GM21423 (cell line): ENCODE measurements around the gene IL36G.
"Not testable (repeated sequence)": the region's sequence is repeated elsewhere in the genome, so short reads cannot be mapped to it uniquely, and the experiment has no call there.

Experiments
- ATAC-seq: cut with Tn5 transposase; IDR thresholded peaks from one replicate; pipeline ENCODE4 v1.9.1; 2021; ENCODE audit warnings: mild to moderate bottlenecking, moderate library complexity; ENCODE audit not compliant: unreplicated experiment

Gene IL36G

DNA sequence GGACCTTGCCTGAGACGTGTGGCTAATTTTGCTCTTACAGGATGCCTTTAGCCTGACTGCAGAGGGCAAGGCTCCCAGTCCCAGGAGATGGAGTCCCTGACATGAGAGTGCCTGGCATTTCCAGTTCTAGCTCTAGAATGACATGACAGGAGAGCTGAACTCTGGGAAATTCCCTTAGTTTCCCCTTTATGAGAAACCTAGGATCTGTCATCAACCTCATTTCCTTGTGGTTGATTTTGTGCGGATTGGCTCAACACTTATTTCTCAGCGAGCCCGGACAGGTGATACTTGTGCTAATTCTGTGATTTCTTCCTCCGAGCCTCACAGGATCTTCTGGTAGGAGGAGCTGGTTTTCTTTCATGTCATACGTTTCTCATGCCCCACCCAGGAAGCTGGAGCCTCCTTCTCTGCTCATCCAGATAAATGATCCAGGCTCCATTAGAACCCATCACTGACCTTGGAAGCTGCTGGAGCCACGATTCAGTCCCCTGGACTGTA, at the start of gene IL36G:
TSS of gene IL36G (plus strand) at position 448 of the 498 bp plus-strand sequence. CDS start 633 bp downstream, outside the sequence.
- ATAC-seq, result no peak

DNA sequence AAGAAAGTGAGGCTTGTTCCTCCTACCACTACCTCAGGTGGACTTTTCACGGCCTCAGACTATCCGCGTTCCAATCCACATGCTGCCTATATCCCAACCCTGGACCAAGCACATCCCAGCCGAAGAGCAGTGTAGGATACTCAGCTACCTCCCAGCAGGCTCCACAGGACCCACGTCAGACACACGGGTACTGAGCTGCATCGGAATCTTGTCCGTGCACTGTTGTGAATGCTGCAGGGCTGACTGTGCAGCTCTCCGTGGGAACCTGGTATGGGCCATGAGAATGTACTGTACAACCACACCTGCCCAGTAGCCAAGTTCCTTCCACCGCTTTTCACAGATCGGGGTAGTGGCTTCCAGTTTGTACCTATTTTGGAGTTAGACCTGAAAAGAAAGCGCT, 44.5 kb upstream of the IL36G start:
- ATAC-seq, result no peak

DNA sequence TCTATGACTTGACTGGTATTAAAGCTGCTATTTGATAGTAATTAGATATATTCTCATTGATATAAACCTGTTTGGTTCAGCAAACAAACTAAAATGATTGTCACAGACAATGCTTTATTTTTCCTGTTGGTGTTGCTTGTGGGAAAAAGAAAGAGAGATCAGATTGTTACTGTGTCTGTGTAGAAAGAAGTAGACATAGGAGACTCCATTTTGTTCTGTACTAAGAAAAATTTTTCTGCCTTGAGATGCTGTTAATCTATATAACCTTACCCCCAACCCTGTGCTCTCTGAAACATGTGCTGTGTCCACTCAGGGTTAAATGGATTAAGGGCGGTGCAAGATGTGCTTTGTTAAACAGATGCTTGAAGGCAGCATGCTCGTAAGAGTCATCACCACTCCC, 43.7 kb upstream of the IL36G start:
- ATAC-seq, result not testable (repeated sequence)

DNA sequence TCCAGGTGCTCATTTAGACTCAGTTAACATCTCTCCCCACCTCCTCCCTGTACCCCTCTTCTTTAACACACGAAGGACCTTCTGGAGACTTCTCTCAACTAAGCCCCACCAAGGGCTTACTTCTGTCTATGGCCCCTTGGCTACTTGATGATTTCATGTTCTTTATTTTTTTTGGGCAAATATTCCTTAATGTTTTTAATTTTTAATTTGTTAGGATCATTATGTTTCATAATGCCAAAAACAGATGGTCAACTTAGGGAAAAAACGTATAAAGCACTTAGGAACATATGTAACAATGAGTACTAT, 40.9 kb upstream of the IL36G start:
- no peak for ATAC-seq

DNA sequence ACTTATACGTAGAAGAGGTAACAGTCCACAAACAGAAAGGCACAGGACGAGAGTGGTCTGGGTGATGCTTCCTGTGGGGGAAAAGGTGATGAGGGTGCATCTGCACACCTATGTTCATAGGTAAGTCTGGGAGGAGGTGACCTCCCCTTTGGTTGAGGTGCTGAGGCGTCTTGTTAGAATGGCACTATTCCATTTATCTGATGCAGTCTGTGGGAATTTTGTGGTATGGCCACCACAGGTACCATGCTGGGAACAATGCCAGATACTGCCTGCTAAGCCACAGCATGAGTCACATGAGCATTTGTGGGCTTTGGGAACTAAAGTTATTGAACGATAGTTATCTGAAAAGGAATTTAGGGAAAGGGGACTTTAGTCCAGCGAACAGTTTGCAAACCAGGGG, 38.9 kb upstream of the IL36G start:
- no peak for ATAC-seq

DNA sequence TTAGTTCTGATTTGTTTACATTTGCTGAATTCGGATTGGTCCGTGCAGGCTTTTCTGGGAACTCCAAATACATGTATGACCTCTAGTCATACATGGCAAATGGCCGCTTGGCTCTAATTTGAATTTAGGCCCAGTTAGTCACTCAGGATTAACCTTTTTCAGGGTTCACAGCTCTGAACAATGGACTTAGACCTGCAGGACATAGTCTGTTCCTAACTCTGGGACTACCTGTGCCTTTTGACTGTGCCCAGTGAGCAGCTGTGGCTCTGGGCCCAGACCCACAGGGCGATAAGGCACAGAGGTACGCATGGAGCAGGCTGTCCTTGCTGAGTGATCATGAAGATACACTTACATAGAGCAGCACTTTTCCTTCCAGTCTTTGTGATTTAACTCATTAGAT, 38.4 kb upstream of the IL36G start:
- ATAC-seq, result no peak

DNA sequence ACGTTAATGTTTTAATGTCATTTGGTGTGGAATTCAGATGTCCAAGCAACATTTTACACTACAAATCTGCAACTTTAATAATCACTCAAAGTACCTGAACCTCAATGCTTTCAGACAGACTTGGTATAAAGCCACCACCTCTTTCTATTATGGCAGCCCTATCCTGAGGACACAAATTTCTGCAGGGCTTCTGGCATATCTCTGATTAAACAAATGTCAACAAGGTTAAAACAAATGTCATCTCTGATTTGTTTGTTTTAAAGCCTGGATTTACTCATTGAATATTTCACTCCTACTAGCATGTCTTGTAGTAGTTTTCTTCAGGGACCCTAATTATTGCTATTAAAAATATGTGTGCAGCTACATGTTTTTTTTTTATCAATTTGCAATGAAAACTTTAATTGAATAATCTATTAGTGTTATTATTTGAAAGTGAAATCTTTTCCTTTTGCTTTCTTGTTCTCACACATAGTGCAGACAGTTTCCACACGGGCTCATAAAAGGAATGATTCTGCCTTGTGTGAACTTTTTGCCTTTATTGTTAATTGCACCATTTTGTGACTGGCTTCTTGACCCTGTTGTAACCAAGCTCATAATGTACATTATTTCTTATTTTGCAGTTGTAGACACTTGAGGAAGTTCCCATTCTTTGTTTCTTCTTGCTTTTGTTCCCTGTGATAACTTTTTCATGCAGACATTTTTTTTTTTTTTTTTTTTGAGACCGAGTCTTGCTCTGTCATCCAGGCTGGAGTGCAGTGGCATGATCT, 36.8 kb upstream of the IL36G start:
- no peak for ATAC-seq

DNA sequence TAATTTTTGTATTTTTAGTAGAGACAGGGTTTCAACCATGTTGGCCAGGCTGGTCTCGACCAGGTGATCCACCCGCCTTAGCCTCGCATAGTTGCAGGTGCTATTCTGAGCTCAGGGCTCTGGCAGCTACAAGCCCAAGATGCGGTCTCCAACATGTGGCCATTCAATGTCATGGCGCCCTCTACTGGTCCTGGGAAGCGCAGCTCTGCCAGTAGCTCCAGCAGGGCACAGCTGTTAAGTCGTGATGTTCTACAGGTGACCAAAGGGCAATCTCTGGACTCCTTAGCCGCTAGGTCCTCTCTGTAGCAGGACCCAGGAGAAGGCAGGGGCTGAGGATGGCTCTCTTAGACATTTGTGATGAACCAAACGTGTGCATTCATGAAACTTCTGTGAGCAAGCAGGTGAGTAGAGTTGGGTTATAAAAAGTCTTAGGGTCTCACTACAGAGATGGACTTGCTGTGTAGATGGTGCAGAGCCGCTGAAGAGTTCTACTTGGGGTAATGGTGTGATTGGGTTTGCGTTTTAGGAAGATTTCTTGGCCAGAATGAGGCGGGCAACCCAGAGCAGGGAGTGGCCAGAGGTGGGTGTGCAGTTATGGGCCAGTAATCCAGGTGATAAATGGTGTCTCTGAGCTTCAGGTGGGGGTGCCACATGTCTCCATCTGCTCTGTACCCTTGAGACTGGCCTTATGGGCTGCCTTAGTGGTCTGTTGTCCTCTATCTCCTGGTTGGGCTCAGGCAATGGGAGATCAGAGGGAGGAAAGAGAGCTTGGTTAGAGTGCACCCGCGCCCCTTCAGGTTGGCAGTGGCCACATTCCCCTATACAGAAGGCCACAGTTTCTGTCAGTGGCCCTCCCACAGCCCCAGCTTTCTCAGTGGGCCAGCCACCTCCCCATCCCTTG, 35.8 kb upstream of the IL36G start:
- peak; percentile 87 for ATAC-seq

DNA sequence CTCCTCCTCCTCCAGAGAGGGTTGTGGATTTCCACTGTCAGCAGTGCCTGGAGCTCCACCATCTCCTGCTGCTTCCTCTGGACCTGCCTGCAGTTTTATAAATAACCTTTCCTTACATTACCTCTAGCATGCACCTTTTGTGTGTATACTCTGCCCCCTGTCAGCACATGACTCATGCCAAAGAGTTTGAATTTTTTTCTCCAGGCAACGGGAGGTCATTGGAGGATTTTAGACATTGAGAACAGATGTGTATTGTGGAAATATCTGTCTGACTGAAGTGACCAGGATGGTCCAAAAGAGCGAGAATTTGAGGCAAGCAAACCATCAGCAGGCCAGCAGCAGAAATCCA, 35.2 kb upstream of the IL36G start:
- no peak for ATAC-seq

DNA sequence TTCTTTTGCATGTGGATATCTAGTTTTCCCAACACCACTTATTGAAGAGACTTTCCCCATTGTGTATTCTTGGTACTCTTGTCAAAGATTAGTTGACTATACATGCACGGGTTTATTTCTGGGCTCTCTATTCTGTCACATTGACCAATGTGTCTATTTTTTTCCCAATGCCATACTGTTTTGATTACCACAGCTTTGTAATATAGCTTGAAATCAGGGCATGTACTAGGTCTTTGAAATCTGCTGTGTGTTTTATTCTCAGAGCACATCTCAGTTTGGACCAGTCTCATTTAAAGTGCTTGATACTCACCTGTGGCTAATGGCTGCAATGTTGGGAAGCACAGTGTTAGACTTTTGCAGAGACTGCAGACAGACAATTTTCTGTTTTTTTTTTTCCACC, 32.8 kb upstream of the IL36G start:
- no peak for ATAC-seq

DNA sequence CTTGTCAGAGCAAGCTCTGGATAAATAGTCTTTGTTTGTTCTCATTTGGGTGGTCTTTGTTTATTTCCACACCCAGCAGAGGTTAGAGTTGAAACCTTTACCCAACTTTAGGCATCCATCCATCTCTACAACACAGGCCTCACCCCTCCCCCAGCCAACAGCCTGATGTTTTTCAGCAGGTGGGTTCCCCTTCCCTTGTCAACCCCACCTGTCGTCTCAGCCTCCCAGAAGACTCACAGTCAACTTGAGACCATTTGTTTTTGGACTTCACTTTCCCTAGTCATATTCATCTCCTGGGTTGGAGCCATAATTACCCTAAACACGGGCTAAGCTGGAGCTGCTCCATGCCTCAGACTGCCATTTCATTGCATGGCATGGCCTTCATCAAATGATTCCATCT, 31.7 kb upstream of the IL36G start:
- ATAC-seq, result no peak

DNA sequence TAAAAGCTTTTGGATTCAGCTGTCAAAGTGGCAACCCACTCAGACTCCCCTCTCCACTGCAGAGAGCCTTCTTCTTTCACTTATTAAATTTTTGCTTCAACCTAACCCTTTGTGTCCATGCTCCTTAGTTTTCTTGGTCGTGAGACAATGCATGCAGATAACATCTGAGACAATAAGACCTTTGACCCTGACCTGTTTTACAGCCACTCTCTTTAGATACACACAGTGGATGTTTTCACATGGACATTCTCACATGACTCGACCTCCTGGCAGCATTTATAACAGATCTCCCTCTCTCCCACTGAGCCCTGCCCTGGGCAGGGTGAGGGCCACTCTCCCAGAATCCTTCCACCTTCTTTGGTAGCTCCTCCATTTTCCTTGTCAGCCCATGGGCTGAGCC, 30.4 kb upstream of the IL36G start:
- ATAC-seq, result no peak

DNA sequence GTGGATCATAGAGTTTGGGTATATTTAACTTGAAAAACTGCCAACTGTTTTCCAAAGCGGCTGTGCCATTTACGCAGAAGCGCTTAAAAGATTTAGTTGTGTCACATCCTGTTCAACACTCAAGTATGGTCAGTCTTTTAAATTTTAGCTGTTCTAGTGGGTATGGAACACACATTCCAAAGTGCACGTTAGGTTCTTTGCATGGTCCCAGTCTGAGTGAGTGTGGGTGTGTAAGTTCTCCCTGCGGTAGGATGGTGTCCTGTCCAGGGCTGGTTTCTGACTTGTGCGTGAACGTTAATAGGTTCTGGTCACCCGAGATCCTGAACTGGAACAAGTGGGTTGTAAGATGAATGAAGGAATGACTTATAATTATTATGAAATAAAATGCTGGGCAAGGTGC, 28.4 kb upstream of the IL36G start:
- ATAC-seq, result no peak

DNA sequence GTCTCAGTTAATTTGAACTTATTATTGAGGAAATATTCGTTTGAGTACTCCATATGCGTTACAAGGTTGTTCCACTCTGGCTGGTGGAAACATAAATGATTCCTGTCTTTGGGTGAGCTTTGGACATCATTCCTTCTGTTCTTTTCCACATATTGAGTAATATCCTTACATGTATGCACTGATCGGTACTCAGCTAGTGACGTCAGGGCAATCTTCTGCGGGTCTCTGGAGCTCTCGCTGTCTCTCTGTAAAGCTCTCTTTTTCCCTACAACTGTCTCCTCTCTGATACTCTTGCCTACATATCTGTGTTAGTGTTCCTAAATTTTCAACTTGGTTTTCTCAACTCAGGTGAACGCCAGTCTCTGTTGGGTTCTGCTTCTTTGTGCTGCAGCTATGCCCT, 23.4 kb upstream of the IL36G start:
- ATAC-seq, result no peak

DNA sequence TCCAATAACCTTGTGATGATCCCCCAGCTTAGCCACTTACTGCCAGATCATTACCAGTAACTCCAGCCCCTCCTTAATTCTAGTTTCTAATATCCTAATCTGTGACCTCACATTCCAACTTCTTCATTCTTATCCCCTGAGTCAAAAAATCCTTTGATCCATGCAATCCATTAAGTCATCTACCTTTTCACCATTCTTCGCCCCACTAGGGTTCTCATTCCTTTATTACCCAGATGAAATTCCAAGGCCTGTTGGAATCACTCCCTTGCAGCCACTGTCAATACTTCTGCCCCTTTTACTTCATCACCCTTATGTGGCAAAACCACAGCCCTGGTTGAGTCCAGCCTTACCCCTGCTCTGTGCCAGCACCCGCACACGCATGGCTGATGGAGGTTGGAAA, 20.3 kb upstream of the IL36G start:
- no peak for ATAC-seq

DNA sequence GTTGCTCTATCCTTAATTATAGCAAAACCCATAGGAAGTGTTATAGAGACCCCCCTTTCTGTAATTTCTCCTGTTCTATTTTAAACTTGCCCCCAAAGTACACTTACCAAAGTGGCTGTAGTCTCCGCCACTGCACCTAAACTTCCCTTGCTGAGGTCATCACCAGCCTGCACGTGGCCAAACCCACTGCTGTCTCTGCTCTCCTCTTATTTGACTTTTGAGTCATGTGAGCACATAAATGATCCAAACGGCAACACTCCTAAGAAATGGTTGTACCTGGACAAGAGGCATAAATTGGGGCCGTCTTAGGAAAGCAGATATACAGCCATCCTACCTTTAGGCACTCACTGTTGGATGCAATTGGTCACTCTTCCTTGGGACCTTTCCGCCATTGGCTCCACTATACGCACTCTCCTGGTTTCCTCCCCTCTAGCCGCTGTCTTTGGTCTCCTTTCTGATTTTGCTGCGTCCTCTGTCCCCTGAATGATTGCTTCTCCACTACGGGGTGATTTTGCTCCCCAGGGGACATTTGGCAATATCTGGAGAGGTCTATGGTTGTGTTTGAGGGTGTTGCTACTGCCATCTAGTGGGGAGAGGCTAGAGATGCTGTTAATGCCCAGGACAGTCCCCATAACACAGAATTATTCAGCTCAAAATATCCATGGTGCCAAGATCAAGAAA, 19.2 kb upstream of the IL36G start:
- ATAC-seq, result no peak

DNA sequence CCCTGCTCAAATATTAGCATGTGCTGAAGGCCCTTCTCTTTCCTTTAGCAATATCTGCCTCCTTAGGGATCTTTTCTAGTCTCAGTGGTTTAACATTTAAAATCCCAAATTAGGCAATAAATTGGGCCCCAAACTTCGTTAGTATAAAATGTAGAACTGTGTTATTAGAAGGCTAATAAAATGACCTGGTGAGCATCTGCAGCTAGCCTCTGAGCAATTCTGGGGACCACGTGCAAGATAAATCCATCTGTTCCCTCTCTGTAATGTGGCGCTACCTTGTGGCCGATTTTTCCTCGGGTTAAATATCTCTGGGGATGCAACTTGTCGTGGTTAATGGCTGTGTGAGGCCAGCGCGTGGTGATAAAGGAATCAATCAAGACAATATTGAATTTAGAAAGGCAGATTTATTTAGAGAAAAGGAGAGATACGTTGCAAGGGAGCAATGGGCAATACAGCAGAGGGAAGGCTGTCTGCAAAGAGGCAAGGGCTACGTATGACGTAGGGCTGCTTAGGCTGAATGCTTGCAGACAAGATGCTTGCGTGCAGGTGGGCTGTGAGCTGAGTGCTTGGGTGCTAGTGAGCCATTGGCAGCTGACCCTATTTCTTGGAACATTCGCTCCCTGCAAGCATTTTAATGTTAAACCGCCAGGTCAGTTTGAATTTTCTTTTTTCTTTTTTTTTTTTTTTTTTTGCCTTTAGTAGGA, 18.5 kb upstream of the IL36G start:
- no peak for ATAC-seq

DNA sequence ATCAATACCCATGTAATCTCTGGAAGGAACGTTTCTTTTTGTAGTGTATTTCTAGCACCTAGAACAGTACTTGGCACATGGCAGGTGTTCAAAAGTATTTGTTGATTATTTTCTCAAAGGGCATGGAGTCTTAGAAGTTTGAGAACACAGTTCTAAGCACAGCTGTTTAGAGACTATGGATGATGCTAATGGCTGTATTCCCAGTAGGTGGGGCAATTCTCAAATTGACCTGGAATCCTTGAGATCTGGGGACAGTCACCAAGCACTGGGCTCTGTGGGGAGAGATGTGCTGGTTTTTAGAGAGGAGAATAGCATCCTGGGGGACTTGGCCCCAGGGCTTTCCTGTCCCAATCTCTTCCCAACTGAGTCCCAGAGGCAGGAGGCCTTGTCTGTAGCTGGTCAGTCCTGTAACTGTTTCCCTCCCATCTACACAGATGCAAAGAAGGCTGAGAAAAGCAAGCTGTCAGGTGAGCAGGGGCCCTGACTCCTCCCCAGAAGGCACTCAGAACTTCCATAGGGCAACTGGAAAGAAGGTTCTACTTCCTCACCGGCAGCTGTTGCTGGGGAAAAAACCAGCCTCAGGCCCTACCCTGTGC, 17.5 kb upstream of the IL36G start:
- no peak for ATAC-seq

DNA sequence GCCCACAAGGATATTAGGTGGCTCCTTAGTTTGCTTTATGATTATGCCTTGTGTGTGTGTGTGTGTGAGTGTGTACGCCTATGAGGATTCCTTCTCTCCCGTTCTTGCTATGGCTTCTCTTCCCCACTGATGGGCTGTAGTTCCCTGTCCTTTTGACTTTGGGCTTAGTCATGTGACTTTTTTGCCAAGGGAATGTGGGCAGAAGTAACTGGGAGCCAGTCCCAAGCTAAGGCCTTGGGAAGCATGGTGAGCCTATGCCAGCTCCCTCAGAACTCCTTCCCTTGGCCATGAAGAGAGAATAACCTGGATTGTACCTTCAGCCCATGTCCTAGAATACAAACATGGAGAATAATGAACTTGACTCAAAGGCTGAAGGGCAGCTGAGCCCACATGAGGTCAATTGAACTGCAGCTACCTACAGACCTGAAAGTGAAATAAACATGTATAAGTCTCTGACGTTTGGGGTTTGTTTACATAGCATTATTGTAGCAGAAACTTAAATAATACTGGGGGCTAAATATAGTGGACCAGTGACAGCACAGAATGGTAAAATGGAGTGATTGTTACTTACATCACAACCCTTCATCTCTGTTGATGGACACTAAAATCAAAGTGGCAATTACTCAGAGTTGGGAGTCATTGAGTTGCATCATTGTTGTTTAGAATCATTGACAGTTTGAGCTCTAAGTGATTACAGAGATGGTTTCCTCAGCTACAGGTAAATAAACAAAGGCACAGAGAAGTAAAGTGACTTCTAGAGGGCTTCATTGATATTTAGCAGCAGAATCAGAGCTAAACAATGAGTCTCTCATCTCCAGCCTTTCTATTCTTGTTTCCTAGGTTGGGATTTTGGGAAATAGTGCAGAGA, 15.3 kb upstream of the IL36G start:
- no peak for ATAC-seq

DNA sequence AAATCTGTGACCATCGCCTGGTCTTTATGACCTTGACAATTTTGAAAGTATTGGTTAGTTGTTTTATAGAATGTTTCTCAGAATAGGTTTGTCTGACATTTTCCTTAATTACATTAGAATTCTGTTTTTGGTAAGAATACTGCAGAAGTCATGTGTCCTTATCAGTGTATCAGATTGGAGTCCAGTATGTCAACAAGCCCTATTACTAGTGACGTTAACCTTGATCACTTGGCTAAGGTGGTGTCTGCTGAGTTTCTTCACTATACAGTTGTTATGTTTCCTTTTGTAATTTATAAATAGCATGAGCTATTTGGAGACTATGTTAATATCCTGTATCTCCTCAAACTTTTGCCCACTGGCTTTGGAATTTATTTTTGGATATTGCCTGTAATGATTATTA, 10.8 kb upstream of the IL36G start:
- no peak for ATAC-seq
